Peyer's patch (tissue), 4 donors: ENCODE results near the gene ATP2A1.

Source experiments
- POLR2A ChIP-seq, 2 donors: fragments of 450-650 bp; IDR thresholded peaks; one replicate each; pipeline ENCODE4 v1.5.1; 2017; ENCODE audit warnings: antibody characterized with exemption in 2 of 2, mild to moderate bottlenecking in 2 of 2, moderate library complexity in 2 of 2
- TF ChIP-seq, protein P1 (sequence below), 6 experiments: fragments of 450-650 bp in 4 of 6; fragments of 200-600 bp in 2 of 6; sonication (generic) in 1 of 6; IDR thresholded peaks; one replicate each; pipeline ENCODE4 v1.5.1; 2017 to 2019; ENCODE audit warnings: antibody characterized with exemption in 6 of 6, mild to moderate bottlenecking in 3 of 6, moderate library complexity in 1 of 6

DNA sequence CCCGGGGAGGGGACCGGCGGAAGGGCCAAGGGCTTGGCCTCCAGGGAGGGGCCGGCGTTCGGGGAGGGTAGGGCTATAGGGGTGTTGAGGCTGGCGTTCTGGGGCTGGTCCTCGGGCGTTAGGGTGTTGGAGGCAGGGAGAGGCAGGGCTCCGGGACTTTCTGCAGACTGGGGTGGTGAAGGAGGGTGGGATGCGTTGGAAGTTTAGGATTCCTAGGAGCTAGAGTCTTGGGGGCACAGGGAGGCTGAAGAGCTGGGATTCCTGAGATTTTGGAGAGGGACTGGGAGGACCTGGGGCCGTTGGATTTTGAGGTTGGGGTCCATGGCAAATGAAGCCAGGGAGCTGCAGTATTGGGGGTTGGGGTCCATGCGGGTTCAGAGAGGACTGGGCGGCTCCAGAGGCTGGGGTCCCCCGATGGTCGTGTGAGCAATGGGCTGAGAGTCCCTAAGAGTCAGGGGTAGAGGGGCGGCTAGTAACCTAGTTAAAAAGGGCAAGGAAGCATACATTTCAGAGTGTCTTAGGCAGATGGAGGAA is 73.2 kb downstream of the ATP2A1 start:
- TF ChIP-seq, protein P1, sequence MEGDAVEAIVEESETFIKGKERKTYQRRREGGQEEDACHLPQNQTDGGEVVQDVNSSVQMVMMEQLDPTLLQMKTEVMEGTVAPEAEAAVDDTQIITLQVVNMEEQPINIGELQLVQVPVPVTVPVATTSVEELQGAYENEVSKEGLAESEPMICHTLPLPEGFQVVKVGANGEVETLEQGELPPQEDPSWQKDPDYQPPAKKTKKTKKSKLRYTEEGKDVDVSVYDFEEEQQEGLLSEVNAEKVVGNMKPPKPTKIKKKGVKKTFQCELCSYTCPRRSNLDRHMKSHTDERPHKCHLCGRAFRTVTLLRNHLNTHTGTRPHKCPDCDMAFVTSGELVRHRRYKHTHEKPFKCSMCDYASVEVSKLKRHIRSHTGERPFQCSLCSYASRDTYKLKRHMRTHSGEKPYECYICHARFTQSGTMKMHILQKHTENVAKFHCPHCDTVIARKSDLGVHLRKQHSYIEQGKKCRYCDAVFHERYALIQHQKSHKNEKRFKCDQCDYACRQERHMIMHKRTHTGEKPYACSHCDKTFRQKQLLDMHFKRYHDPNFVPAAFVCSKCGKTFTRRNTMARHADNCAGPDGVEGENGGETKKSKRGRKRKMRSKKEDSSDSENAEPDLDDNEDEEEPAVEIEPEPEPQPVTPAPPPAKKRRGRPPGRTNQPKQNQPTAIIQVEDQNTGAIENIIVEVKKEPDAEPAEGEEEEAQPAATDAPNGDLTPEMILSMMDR (IDR thresholded peaks at IDR 0.05): no peak
- no peak for TF ChIP-seq POLR2A (IDR thresholded peaks at IDR 0.05)
